HEK293 (cell line): ENCODE measurements around the gene LARP1.

Source experiments
- CTCF ChIA-PET: fragments of 350-600 bp; formaldehyde crosslinking; extraction: SDS; loops from one replicate; lab custom pipeline; 2021; ENCODE audit warnings: antibody characterized with exemption; lab: Yijun Ruan, JAX
- POLR2A ChIA-PET: fragments of 300-600 bp; formaldehyde crosslinking; extraction: SDS; loops from one replicate; lab custom pipeline; 2020; ENCODE audit warnings: antibody characterized with exemption, inconsistent platforms; lab: Yijun Ruan, JAX
- H3K27ac ChIP-seq: fragments of 200-500 bp; sonication (Bioruptor generic); 2 replicates; pipeline ENCODE4 v1.5.1; 2014; ENCODE audit warnings: low read depth, low read length, control low read depth, inconsistent platforms; ENCODE audit errors: extremely low read depth
- H3K36me3 ChIP-seq, 2 experiments: fragments of 200-500 bp in 1 of 2; sonication (Bioruptor generic) in 1 of 2; 1 replicate in 1 of 2; 2 replicates in 1 of 2; pipeline ENCODE4 v1.5.1; 2014 to 2017; ENCODE audit warnings: inconsistent platforms in 2 of 2, low read length in 2 of 2; ENCODE audit not compliant: control insufficient read depth in 2 of 2, insufficient read depth in 1 of 2
- H3K4me1 ChIP-seq: fragments of 200-500 bp; sonication (Bioruptor generic); 2 replicates; pipeline ENCODE4 v1.5.1; 2014; ENCODE audit warnings: mild to moderate bottlenecking, low read length, inconsistent platforms; ENCODE audit not compliant: control insufficient read depth, insufficient read depth
- H3K4me3 ChIP-seq: 2 replicates; pipeline ENCODE4 v1.5.1; 2011; ENCODE audit warnings: low read depth, mild to moderate bottlenecking, control low read depth, low read length, moderate library complexity
- H3K9me3 ChIP-seq: fragments of 200-500 bp; sonication (Bioruptor generic); 2 replicates; pipeline ENCODE4 v1.5.1; 2014; ENCODE audit warnings: low read depth, low read length, inconsistent platforms; ENCODE audit not compliant: control insufficient read depth, insufficient read depth
- ELK4 ChIP-seq: IDR thresholded peaks from 2 replicates; pipeline ENCODE4 v1.6.1; 2011; ENCODE audit warnings: mild to moderate bottlenecking, low read depth, low read length, borderline replicate concordance
- KLF1 ChIP-seq: fragments of 450-650 bp; formaldehyde crosslinking; IDR thresholded peaks from 2 replicates; pipeline ENCODE4 v1.5.1; 2016; ENCODE audit warnings: missing biosample characterization, missing genetic modification characterization
- RBAK ChIP-seq: fragments of 450-650 bp; formaldehyde crosslinking; IDR thresholded peaks from 2 replicates; pipeline ENCODE4 v1.5.1; 2016; ENCODE audit warnings: missing biosample characterization, missing genetic modification characterization
- ZBTB1 ChIP-seq: fragments of 450-650 bp; formaldehyde crosslinking; IDR thresholded peaks from 2 replicates; pipeline ENCODE4 v1.5.1; 2016; ENCODE audit warnings: missing biosample characterization, missing genetic modification characterization
- ZBTB8A ChIP-seq: fragments of 450-650 bp; formaldehyde crosslinking; IDR thresholded peaks from 2 replicates; pipeline ENCODE4 v1.5.1; 2016; ENCODE audit warnings: missing biosample characterization, missing genetic modification characterization
- ZNF10 ChIP-seq: fragments of 450-650 bp; formaldehyde crosslinking; IDR thresholded peaks from 2 replicates; pipeline ENCODE4 v1.5.1; 2017; ENCODE audit warnings: missing biosample characterization, missing genetic modification characterization
- ZNF140 ChIP-seq: fragments of 450-650 bp; formaldehyde crosslinking; IDR thresholded peaks from 2 replicates; pipeline ENCODE4 v1.5.1; 2016; ENCODE audit warnings: missing biosample characterization, missing genetic modification characterization
- ZNF175 ChIP-seq: fragments of 450-650 bp; formaldehyde crosslinking; IDR thresholded peaks from 2 replicates; pipeline ENCODE4 v1.5.1; 2016; ENCODE audit warnings: missing biosample characterization, missing genetic modification characterization
- ZNF19 ChIP-seq: fragments of 450-650 bp; formaldehyde crosslinking; IDR thresholded peaks from 2 replicates; pipeline ENCODE4; 2016; ENCODE audit warnings: missing biosample characterization, missing genetic modification characterization, low read depth
- ZNF202 ChIP-seq: fragments of 450-650 bp; formaldehyde crosslinking; IDR thresholded peaks from 2 replicates; pipeline ENCODE4 v1.5.1; 2016; ENCODE audit warnings: missing biosample characterization, missing genetic modification characterization, borderline replicate concordance
- ZNF223 ChIP-seq: fragments of 450-650 bp; formaldehyde crosslinking; IDR thresholded peaks from 2 replicates; pipeline ENCODE4 v1.5.1; 2016; ENCODE audit warnings: missing biosample characterization, missing genetic modification characterization
- ZNF266 ChIP-seq: fragments of 450-650 bp; formaldehyde crosslinking; IDR thresholded peaks from 2 replicates; pipeline ENCODE4 v1.5.1; 2016; ENCODE audit warnings: missing biosample characterization, missing genetic modification characterization, low read depth
- ZNF311 ChIP-seq: fragments of 450-650 bp; formaldehyde crosslinking; IDR thresholded peaks from 2 replicates; pipeline ENCODE4 v1.5.1; 2017; ENCODE audit warnings: missing biosample characterization, missing genetic modification characterization, borderline replicate concordance
- ZNF354C ChIP-seq: fragments of 450-650 bp; formaldehyde crosslinking; IDR thresholded peaks from 2 replicates; pipeline ENCODE4 v1.5.1; 2016; ENCODE audit warnings: missing biosample characterization, missing genetic modification characterization, low read depth, borderline replicate concordance
- ZNF366 ChIP-seq: fragments of 450-650 bp; formaldehyde crosslinking; conservative IDR thresholded peaks from 2 replicates; pipeline ENCODE4 v1.5.1; 2016; ENCODE audit warnings: missing biosample characterization, missing genetic modification characterization
- ZNF391 ChIP-seq: fragments of 450-650 bp; formaldehyde crosslinking; IDR thresholded peaks from 2 replicates; pipeline ENCODE4 v1.5.1; 2016; ENCODE audit warnings: low read depth, missing biosample characterization, missing genetic modification characterization, borderline replicate concordance
- ZNF514 ChIP-seq: fragments of 450-650 bp; formaldehyde crosslinking; IDR thresholded peaks from 2 replicates; pipeline ENCODE4 v1.5.1; 2016; ENCODE audit warnings: missing biosample characterization, missing genetic modification characterization
- ZNF555 ChIP-seq: fragments of 450-650 bp; formaldehyde crosslinking; conservative IDR thresholded peaks from 2 replicates; pipeline ENCODE4 v1.5.1; 2017; ENCODE audit warnings: missing biosample characterization, mild to moderate bottlenecking, missing genetic modification characterization, inconsistent platforms
- ZNF623 ChIP-seq: fragments of 450-650 bp; formaldehyde crosslinking; IDR thresholded peaks from 2 replicates; pipeline ENCODE4 v1.5.1; 2016; ENCODE audit warnings: missing biosample characterization, missing genetic modification characterization
- ZNF664 ChIP-seq: fragments of 450-650 bp; formaldehyde crosslinking; IDR thresholded peaks from 2 replicates; pipeline ENCODE4 v1.5.1; 2016; ENCODE audit warnings: missing biosample characterization, missing genetic modification characterization
- ZNF791 ChIP-seq: fragments of 450-650 bp; formaldehyde crosslinking; IDR thresholded peaks from 2 replicates; pipeline ENCODE4 v1.5.1; 2016; ENCODE audit warnings: missing biosample characterization, missing genetic modification characterization
- ZXDB ChIP-seq: fragments of 450-650 bp; formaldehyde crosslinking; IDR thresholded peaks from 2 replicates; pipeline ENCODE4 v1.5.1; 2016; ENCODE audit warnings: missing biosample characterization, missing genetic modification characterization
- TF ChIP-seq, protein P1 (sequence below): fragments of 450-650 bp; formaldehyde crosslinking; IDR thresholded peaks from 2 replicates; pipeline ENCODE4 v1.5.1; 2016; ENCODE audit warnings: missing biosample characterization, missing genetic modification characterization

The LARP1 gene

GRCh38 chr5:154736372-154736771, 18.8 kb upstream of the LARP1 start (continued):
- peak; percentile 65; the same call in 1 of the 2 replicates for TF ChIP-seq ZNF19 (tag by site-specific recombination)
- TF ChIP-seq ZNF266 (tag by site-specific recombination), result peak; percentile 86; the same call in 1 of the 2 replicates
- TF ChIP-seq ZNF140 (tag by site-specific recombination), result peak; percentile 87
- peak; percentile 47; the same call in 1 of the 2 replicates for TF ChIP-seq ZNF223
- peak; percentile 80 for TF ChIP-seq ZNF623 (tag by site-specific recombination)
- TF ChIP-seq, protein P1, sequence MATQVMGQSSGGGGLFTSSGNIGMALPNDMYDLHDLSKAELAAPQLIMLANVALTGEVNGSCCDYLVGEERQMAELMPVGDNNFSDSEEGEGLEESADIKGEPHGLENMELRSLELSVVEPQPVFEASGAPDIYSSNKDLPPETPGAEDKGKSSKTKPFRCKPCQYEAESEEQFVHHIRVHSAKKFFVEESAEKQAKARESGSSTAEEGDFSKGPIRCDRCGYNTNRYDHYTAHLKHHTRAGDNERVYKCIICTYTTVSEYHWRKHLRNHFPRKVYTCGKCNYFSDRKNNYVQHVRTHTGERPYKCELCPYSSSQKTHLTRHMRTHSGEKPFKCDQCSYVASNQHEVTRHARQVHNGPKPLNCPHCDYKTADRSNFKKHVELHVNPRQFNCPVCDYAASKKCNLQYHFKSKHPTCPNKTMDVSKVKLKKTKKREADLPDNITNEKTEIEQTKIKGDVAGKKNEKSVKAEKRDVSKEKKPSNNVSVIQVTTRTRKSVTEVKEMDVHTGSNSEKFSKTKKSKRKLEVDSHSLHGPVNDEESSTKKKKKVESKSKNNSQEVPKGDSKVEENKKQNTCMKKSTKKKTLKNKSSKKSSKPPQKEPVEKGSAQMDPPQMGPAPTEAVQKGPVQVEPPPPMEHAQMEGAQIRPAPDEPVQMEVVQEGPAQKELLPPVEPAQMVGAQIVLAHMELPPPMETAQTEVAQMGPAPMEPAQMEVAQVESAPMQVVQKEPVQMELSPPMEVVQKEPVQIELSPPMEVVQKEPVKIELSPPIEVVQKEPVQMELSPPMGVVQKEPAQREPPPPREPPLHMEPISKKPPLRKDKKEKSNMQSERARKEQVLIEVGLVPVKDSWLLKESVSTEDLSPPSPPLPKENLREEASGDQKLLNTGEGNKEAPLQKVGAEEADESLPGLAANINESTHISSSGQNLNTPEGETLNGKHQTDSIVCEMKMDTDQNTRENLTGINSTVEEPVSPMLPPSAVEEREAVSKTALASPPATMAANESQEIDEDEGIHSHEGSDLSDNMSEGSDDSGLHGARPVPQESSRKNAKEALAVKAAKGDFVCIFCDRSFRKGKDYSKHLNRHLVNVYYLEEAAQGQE, result peak; percentile 69
- TF ChIP-seq ZNF354C, result 0 out of 2 replicates have a peak, but pooled peaks have one; percentile 20
- TF ChIP-seq ZNF664 (tag by site-specific recombination), result peak; percentile 74
- TF ChIP-seq ZNF791 (tag by site-specific recombination), result 0 out of 2 replicates have a peak, but pooled peaks have one; percentile 61
- peak; percentile 59; the same call in 1 of the 2 replicates for TF ChIP-seq RBAK (tag by site-specific recombination)
- TF ChIP-seq ZNF555 (tag by site-specific recombination), result peak; percentile 93
- TF ChIP-seq ZBTB1 (tag by site-specific recombination), result 0 out of 2 replicates have a peak, but pooled peaks have one; percentile 25
- peak; percentile 83 for TF ChIP-seq ZBTB8A (tag by site-specific recombination)
- TF ChIP-seq ZNF514 (tag by site-specific recombination), result 0 out of 2 replicates have a peak, but pooled peaks have one; percentile 39
- peak; percentile 71 for TF ChIP-seq ZXDB (tag by site-specific recombination)

- TF ChIP-seq ZNF175 (tag by site-specific recombination), result no peak
- peak; percentile 55; the same call in 1 of the 2 replicates for TF ChIP-seq KLF1 (tag by site-specific recombination)
- no peak for TF ChIP-seq ZNF10 (tag by site-specific recombination)
- TF ChIP-seq ELK4, result no peak
- no peaks in the 10 kb centered on the region for H3K4me1 ChIP-seq
- ChIA-PET CTCF (no interaction called here), POLR2A (interaction anchor here (0.7 kb wide), 1 partner anchor 26 kb away, joined by 3 read pairs; no protein-coding TSS in a partner anchor)
- no peak overlapping the region for H3K4me3 ChIP-seq
- H3K36me3 ChIP-seq, result no peaks in the 10 kb centered on the region
- no peak overlapping the region for H3K27ac ChIP-seq
- no peaks in the 10 kb centered on the region for H3K9me3 ChIP-seq
Observed at GRCh38 chr5:154737667-154738320, 17.4 kb upstream of the LARP1 start.

GRCh38 chr5:154740483-154740882, 14.7 kb upstream of the LARP1 start:
- no peak overlapping the region for H3K4me3 ChIP-seq
- no peaks in the 10 kb centered on the region for H3K9me3 ChIP-seq
- H3K4me1 ChIP-seq, result no peaks in the 10 kb centered on the region
- ChIA-PET CTCF (no interaction called here), POLR2A (no interaction called here)
- no peak overlapping the region for H3K27ac ChIP-seq
- TF ChIP-seq ZNF311 (tag by site-specific recombination) (no peak), ZNF391 (tag by site-specific recombination) (no peak), ZNF202 (no peak), ZNF366 (no peak)
- H3K36me3 ChIP-seq, result no peaks in the 10 kb centered on the region
